Pancreas (tissue), 10 donors: ENCODE results near the gene MYBPH. TPM values are rescaled to one million over a fixed set of nuclear protein-coding genes. Genes with fewer than 3 reads are reported as not detected.

Experiments
- ATAC-seq, 4 donors: fragments of 200-7000 bp; cut with Tn5 transposase; one replicate each; pipeline versions ENCODE4 v1.8.0 to v1.9.1; 2020; ENCODE audit warnings: mild to moderate bottlenecking in 4 of 4, moderate library complexity in 4 of 4
- DNase-seq, 6 donors: peaks; one replicate each; pipeline ENCODE4 v3.0.0-alpha.2; 2020
- FAIRE-seq: peaks from 2 replicates; lab custom pipeline; 2012; peaks lifted over from hg19 to GRCh38; lab: Jason Lieb, UNC
- H3K27ac ChIP-seq, 4 donors: fragments of 200-600 bp; sonication (generic); 1 replicate in 3 of 4; 2 replicates in 1 of 4; pipeline versions ENCODE4 v1.5.0 to v1.8.0; 2020
- H3K27me3 ChIP-seq, 4 donors: fragments of 200-600 bp; one replicate each; pipeline ENCODE4 v1.8.0; 2021
- H3K36me3 ChIP-seq, 3 donors: fragments of 200-600 bp; sonication (generic) in 1 of 3; one replicate each; pipeline versions ENCODE4 v1.5.0 to v1.8.0; 2020 to 2021
- H3K4me1 ChIP-seq, 3 donors: fragments of 200-600 bp; one replicate each; pipeline ENCODE4 v1.8.0; 2021
- H3K4me3 ChIP-seq, 4 donors: fragments of 200-600 bp; sonication (generic) in 2 of 4; one replicate each; pipeline versions ENCODE4 v1.5.0 to v1.8.0; 2020 to 2021
- H3K9me3 ChIP-seq, 4 donors: fragments of 200-600 bp; one replicate each; pipeline ENCODE4 v1.8.0; 2021
- CTCF ChIP-seq, 4 donors: fragments of 200-600 bp; sonication (generic) in 3 of 4; IDR thresholded peaks; one replicate each; pipeline versions ENCODE4 v1.5.0 to v1.8.0; 2021; ENCODE audit warnings: antibody characterized with exemption in 4 of 4
- WGBS, 2 donors: extraction: QIAGEN DNeasy Blood & Tissue Kit; methylation state at CpG; one replicate each; pipeline ENCODE4 v1.1.7; 2013; 5-methylcytosine and 5-hydroxymethylcytosine counted together
- intact Hi-C, 3 donors: fragments of 100-400 bp; cut with DNase I; formaldehyde crosslinking; loops; one replicate each; pipeline versions ENCODE4 v1.11.1 to v1.14.2; 2022
- polyA plus RNA-seq, 2 donors: library from polyadenylated mRNA; stranded (reverse); fragments of 200-250 nt; gene quantifications; one replicate each; pipeline ENCODE4 v1.2.3, GENCODE V29; 2013
- total RNA-seq, 6 donors: library from RNA; stranded (reverse); fragmentation: NEBNext Ultra II Directional in 4 of 6; extraction: Animal tissue kit (Norgen Biotek cat#: 25700) in 4 of 6; gene quantifications; one replicate each; pipeline versions ENCODE4 v1.2.1 to v1.2.4, GENCODE V29; 2021 to 2023
- donor health status: healthy with polysubstance abuse.
- donor health status: DM: no; HTN: no; CAD: no; lungs with moderate emphysema.
- donor health status: DM: no; HTN: no; CAD: no.
- donor health status: control.
- donor health status: control.
- donor health status: Bipolar disorder and iron deficiency.
- donor health status: DM: yes; HTN: yes; CAD: no.
- donor health status: DM: no; HTN: no; CAD: no.
- donor health status: DM: no; HTN: no; CAD: no.
- donor health status: DM: yes; HTN: yes; CAD: no.

MYBPH gene
- total and polyA plus RNA-seq, 8 donors, result not detected

- Histone ChIP-seq H3K4me1 (peaks cover 13 to 19% (median 18%) of the 10 kb centered on the region in 3 donors), H3K27ac (peak overlapping the region in 3 of 4 donors; percentile 33 to 70 (median 65)), H3K4me3 (no peak overlapping the region), H3K36me3 (no peaks in the 10 kb centered on the region), H3K9me3 (no peaks in the 10 kb centered on the region), H3K27me3 (no peaks in the 10 kb centered on the region)
- intact Hi-C loops, result no loop called here
- 67 to 72% methylated on average over 12 of the region's 12 CpGs for WGBS, 2 donors
- FAIRE-seq, result no peak
- no peak for TF ChIP-seq CTCF (IDR thresholded peaks at IDR 0.05)
- ATAC-seq, result peak in 1 of 4 donors; percentile 45
- peak in 1 of 6 donors; percentile 39 for DNase-seq
Observed at GRCh38 chr1:203133970-203134725, 41.5 kb downstream of the MYBPH start.

GRCh38 chr1:203131548-203132200, 44.0 kb downstream of the MYBPH start:
- H3K4me3 ChIP-seq, result no peak overlapping the region
- H3K36me3 ChIP-seq, result no peaks in the 10 kb centered on the region
- ATAC-seq (no peak), DNase-seq (peak in 1 of 6 donors; percentile 46), FAIRE-seq (no peak)
- no peaks in the 10 kb centered on the region for H3K27me3 ChIP-seq
- no peak for TF ChIP-seq CTCF (IDR thresholded peaks at IDR 0.05)
- intact Hi-C loops, result no loop called here
- peaks cover 23 to 25% (median 24%) of the 10 kb centered on the region in 3 donors for H3K4me1 ChIP-seq
- H3K9me3 ChIP-seq, result no peaks in the 10 kb centered on the region
- 65 to 69% methylated on average over 9 of the region's 9 CpGs for WGBS, 2 donors
- peak overlapping the region in 3 of 4 donors; percentile 25 to 51 (median 38) for H3K27ac ChIP-seq

DNA sequence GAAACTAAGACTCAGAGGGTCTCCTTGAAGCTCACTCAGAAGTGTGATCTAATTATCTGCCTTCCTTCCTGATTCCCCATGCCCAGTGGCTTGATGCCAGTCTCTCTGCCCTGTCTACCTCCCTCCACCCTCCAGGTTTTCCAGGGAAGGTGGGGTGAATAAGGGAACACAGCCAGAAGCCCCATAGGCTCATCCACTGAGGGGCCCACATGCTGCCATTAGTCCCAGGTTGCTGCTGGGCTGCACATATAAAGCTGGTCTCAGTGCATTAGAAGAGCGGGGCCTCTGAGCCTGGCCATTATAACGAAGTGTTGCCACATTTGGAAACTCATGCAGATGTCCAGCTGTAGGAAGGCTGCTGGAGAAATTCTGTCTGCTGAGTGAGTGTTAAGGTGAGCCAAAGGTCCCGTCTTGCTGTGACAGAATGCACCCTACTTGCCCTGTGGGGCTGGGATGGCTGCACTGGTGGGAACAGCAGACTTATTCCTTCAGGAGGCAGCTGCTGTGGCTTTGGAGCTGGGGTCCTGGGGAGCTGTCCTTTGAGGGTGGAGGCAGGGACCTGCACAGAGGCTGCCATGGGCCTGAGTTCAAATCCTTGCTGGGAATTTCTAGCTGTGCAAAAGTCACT, 45.2 kb downstream of the MYBPH start:
- no peaks in the 10 kb centered on the region for H3K36me3 ChIP-seq
- WGBS, 2 donors, result 65 to 68% methylated on average over 3 of the region's 3 CpGs
- no peak for FAIRE-seq
- DNase-seq, result peak in 3 of 6 donors; percentile 17 to 45 (median 23)
- peak overlapping the region in 3 of 4 donors; percentile 55 to 75 (median 69) for H3K27ac ChIP-seq
- no peaks in the 10 kb centered on the region for H3K9me3 ChIP-seq
- peak overlapping the region in 1 of 4 donors; percentile 48 for H3K4me3 ChIP-seq
- ATAC-seq, result peak in 1 of 4 donors; percentile 2
- intact Hi-C loops, result no loop called here
- no peaks in the 10 kb centered on the region for H3K27me3 ChIP-seq
- TF ChIP-seq CTCF (IDR thresholded peaks at IDR 0.05), result no peak
- peaks cover 16 to 17% (median 17%) of the 10 kb centered on the region in 3 donors for H3K4me1 ChIP-seq

GRCh38 chr1:203129501-203130231, 46.0 kb downstream of the MYBPH start:
- H3K4me1 ChIP-seq, result peaks cover 11 to 14% (median 11%) of the 10 kb centered on the region in 3 donors
- FAIRE-seq, result no peak
- intact Hi-C loops, result no loop called here
- H3K27me3 ChIP-seq, result no peaks in the 10 kb centered on the region
- peak overlapping the region in 3 of 4 donors; percentile 35 to 48 (median 38) for H3K4me3 ChIP-seq
- TF ChIP-seq CTCF (IDR thresholded peaks at IDR 0.05), result no peak
- peak; percentile 58 to 92 (median 79) for DNase-seq
- no peaks in the 10 kb centered on the region for H3K36me3 ChIP-seq
- ATAC-seq, result peak; percentile 36 to 55 (median 50)
- H3K27ac ChIP-seq, result peak overlapping the region; percentile 22 to 75 (median 62)
- no peaks in the 10 kb centered on the region for H3K9me3 ChIP-seq
- WGBS, 2 donors, result 29 to 30% methylated on average over 7 of the region's 7 CpGs
